Measurements from ENCODE around the gene PLCD3.
A peak's percentile ranks its signal among the peaks of the same experiment; 100 is the strongest.

Gene PLCD3

DNA sequence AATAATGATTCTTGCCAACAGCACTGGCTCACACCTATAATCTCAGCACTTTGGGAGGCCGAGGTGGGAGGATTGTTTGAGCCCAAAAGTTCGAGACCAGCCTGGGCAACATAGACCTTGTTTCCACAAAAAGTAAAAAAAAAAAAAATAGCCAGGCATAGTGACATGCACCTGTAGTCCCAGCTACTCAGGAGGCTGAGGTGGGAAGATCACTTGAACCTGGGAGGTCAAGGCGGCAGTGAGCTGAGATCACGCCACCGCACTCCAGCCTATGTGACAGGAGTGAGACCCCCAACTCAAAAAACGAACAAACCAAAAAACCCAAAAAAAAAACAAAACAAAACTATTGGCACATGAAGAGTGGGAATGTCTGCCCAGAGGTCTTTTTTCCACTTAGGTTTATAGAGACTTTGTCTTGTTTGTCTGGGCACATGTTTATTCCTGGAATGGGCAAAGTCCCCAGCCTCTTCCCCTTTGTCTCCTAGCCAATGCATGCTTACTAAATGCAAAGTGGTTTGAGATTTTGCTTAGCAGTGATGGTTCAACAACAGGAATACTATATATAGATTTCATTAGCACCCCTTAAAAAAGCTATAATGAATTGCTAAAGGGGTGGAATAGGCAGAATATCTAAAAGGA, 45.3 kb downstream of the PLCD3 start:
- no peak for DNase-seq (ENCODE audit: low read depth, low spot score)
- no peak overlapping the region for H3K27ac ChIP-seq

DNA sequence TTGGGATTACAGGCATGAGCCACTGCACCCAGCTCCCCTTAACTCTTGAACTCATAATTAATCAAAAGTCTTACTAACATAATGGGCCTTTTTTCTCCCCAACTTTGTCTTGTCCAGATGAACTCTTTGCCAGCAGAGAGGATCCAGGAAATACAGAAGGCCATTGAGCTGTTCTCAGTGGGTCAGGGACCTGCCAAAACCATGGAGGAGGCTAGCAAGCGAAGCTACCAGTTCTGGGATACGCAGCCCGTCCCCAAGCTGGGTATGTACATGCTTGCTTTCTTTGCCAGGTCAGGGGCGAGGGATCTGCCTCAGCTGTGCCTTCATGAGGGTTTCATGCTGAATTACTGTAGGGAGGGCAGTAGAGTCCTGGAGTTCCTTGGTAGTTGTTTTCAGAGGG, 45.9 kb downstream of the PLCD3 start:
- no peak for DNase-seq (ENCODE audit: low read depth, low spot score)
- no peak overlapping the region for H3K27ac ChIP-seq

DNA sequence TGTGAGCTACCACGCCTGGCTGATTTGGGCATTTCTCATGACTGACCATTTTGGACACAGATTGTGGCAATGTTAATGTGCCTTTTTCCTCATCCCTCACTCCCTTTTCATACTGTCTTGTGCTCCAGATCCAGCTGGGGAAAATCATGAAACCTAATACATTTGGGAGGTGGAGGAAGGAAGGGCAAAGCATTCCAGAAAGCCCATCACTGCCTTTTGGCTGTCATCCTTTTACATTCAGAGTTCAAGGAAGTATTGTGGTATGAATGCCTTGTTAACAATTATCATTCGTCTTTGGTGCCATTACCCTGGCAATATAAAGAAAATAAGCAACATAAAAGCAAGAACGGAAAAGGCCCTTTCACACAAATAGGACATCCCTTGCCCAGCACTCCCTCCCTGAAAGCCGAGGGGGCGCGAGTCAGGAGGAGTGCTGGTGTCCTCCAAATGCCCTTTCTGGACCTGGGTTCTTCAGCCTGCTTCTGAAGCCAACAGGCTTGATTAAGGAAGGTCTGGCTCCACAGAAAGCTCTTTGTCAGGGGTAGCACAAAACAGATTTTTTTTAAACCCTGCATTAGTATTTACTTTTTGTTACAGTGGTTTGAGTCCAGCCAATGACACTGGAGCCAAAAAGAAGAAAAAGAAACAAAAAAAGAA, 51.1 kb downstream of the PLCD3 start:
- no peak overlapping the region for H3K27ac ChIP-seq
- DNase-seq (ENCODE audit: low read depth, low spot score): no peak

DNA sequence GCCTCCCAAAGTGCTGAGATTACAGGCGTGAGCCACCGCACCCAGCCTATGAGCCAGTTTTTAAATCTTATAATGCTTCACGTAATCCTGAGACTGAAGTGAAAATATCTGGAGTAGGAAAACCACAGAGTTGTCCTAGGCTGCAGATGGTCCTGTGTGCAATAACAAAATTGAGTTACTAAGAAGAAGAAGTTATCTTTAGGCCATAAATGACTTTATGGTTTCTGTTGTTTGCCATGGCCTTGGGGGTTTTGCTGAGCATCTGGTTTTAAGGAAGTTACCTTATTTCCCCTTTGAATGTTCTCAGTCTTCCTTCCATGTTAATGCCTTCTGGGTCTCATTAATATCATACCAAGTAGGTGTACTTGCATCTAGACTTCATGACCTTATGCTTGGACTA, 54.7 kb downstream of the PLCD3 start:
- DNase-seq (ENCODE audit: low read depth, low spot score): no peak
- no peak overlapping the region for H3K27ac ChIP-seq

DNA sequence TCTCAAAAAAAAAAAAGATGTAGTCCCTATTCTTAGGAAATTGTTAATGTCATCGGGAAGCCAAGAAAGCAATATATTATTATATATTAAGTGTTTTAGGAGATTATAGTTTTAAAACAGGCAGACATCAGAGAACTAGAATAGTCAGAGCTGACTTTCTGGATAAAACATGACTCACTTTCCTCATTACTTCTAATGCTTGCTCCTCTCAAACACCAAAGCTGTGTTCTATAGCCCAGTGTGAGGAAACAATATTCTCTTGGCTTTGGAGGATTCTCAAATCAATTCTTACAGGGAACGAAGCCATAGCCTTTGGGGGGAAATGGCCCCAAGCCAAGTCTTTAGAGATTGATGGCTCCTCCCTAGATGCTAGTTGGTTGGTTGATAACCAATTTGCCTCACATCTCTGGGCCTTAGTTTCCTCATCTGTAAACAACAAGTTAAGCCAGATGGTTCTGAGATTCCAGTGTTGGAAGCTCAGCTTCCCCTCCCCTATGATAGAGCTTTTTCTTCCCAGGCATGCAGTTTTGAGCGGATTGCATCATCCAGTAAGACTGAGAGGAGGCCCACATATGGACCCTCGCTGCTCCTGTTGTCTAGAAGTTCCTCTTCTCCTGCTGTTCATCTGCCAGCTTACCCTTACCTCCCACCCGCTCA, 58.8 kb downstream of the PLCD3 start:
- peak overlapping the region; percentile 55 for H3K27ac ChIP-seq
- DNase-seq (ENCODE audit: low read depth, low spot score): no peak

DNA sequence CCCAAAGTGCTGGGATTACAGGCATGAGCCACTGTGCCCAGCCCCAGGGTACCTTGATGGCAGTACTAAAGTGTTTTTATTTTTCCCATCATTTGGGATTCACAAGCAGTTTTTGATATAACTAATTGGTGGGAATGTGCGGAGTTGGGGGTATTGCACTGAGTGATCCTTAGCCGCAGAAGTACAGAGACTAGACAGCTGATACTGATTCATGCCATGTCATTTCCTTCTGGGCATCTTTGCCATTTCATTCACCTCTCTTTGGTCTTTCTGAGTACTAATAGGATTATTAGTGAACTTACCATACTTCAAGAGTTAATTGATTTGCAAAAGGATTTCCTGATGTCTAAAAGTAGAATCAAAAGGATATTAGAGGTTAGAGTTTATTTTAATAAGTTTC, 61.5 kb downstream of the PLCD3 start:
- H3K27ac ChIP-seq: peak overlapping the region; percentile 37
- DNase-seq (ENCODE audit: low read depth, low spot score): no peak

DNA sequence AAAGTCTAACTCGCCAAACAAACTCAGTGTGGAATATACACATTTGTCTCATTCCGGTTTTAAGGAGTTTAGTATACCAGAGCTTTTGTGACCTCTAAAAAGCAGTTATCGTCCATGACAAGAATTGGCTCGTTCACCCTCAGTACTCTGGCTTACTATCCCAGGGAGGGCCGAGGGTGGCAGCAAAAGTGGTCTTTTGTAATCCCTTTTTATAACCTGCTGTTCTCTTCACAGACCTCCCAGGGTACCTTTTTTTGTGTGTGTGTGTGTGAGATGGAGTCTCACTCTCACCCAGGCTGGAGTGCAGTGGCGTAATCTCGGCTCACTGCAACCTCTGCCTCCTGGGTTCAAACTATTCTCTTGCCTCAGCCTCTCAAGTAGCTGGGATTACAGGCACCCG, 62.3 kb downstream of the PLCD3 start:
- no peak for DNase-seq (ENCODE audit: low read depth, low spot score)
- H3K27ac ChIP-seq: peak overlapping the region; percentile 37

DNA sequence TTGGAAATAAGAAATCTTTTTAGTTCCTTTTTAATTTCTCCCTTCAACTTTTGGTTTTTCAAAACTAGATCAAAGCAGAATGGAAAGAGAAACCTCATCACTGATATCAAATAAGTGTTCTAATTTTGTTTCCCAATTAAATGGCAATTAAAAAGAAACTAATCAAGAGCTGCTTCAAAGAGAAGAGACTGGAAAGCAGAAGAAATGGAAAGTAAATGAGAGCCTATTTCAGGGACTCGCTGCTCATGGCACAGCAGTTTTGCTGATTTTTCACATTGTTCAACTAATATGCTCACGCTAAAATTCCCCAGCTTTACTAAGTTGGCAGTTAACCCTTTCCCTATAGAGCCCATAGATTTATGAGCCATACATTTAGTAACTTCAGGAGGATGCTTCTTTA, 64.7 kb downstream of the PLCD3 start:
- DNase-seq (ENCODE audit: low read depth, low spot score): no peak
- no peak overlapping the region for H3K27ac ChIP-seq

DNA sequence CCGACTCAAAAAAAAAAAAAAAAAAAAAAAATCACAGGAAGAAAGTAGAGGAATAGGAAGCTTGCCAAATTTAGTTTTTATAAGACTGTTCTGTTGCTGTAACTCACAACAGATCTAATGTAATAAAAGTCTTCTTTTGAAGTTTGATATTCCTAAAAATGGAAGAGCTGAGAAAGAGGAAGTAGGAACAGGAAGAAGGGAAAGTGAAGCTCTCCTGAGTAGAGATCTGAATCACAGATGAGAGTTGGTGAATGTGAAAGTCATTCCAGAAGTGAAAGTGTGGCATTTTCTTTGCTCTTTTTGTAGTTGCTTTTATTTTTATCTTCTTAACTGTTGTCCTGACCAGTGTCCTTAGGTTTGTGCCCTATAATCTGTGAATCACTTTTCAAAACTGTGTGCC, 69.1 kb downstream of the PLCD3 start:
- DNase-seq (ENCODE audit: low read depth, low spot score): no peak
- no peak overlapping the region for H3K27ac ChIP-seq

DNA sequence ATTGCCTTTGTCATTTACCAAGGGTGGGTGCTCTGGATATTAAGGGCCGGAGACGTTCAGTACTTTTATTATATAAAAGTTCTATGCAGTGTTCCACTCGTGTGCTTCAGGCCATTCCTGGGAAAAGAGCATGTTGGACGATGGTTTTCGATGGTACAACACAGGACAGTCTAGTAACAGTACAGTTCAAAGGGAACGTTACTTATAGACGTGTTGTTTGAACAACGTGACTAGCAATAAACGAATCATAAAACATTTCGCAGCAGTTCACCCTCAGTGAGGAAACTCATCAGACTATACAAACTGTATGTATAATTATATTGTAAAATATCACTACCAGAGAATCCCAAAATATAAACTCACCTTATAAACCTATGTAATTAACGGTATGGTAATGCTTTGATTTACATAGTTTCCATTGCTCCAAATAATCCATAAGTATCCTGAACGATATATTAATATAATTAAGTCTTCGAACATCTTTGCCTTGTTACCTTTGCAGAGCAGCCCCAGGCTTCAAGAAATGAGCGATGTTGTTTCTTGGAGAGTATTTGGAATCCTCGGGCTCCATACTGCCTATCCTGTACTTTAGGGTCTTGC, 70.6 kb downstream of the PLCD3 start:
- DNase-seq (ENCODE audit: low read depth, low spot score): no peak
- peak overlapping the region; percentile 71 for H3K27ac ChIP-seq

DNA sequence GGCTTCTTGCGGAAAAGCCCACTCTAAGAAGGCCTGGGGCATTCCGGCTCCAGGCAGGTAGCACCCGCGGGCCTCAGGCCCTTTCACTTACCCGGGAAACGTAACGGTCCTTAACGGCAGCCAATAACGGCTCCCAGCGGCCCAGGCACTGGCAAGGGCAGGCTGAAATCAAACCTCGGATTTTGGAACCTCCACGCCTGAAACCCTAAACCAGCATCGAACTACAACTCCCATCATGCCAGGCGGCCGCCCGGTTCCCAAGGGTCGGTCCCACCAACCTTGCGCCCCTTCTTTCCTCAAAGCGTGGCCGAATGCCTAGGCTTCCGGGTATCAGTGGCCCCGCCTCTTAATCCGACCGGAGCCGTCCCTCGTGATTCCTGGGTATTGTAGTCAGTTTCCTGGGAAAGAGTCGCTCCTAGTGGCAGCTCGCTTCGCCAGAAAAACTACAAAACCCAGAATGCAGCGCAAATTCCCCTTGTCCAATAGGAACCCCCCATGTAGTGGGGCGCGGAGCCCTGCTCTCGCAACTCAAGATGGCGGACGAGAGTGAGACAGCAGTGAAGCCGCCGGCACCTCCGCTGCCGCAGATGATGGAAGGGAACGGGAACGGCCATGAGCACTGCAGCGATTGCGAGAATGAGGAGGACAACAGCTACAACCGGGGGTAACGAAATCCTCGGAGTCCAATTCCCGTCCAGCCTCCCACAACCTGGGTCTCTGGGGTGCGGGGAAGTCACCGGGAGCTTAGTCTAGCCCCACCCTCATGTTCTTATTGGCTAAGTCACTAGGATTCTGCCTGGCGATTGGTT, 71.3 kb downstream of the PLCD3 start, which contains the start of gene NMT1:
NMT1 (plus strand) TSS at position 521 of the 809 bp plus-strand sequence; CDS start at position 534, 13 bp downstream.
- peak; percentile 92 for DNase-seq (ENCODE audit: low read depth, low spot score)
- H3K27ac ChIP-seq: peak within 1 kb of the TSS; percentile 71

DNA sequence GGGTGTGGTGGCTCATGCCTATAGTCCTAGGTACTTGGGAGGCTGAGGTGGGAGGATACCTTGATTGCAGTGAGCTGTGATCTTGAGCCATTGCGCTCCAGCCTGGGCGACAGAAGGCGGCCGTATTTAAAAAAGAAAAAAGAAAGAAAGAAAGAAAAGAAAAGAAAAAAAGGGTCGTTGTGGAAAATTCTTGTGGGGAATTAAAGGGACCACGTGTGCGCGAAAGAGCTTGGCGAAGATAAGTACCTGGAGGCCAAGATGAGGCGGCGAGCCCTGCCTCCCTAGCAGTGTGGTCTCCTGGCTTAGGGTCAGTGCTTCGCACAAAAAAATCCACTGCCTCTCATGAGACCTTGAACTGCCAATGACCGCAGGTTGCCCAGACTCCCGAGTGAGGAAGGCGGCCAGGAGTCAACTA, 71.9 kb downstream of the PLCD3 start:
- DNase-seq (ENCODE audit: low read depth, low spot score): no peak
- H3K27ac ChIP-seq: peak overlapping the region; percentile 71
